GM19240 (cell line): ENCODE measurements around the gene MRPL55.

Experiments
- DNase-seq: peaks from one replicate; pipeline ENCODE4 v3.0.0; 2011; ENCODE audit warnings: low spot score; ENCODE audit not compliant: insufficient read length

Gene MRPL55

DNA sequence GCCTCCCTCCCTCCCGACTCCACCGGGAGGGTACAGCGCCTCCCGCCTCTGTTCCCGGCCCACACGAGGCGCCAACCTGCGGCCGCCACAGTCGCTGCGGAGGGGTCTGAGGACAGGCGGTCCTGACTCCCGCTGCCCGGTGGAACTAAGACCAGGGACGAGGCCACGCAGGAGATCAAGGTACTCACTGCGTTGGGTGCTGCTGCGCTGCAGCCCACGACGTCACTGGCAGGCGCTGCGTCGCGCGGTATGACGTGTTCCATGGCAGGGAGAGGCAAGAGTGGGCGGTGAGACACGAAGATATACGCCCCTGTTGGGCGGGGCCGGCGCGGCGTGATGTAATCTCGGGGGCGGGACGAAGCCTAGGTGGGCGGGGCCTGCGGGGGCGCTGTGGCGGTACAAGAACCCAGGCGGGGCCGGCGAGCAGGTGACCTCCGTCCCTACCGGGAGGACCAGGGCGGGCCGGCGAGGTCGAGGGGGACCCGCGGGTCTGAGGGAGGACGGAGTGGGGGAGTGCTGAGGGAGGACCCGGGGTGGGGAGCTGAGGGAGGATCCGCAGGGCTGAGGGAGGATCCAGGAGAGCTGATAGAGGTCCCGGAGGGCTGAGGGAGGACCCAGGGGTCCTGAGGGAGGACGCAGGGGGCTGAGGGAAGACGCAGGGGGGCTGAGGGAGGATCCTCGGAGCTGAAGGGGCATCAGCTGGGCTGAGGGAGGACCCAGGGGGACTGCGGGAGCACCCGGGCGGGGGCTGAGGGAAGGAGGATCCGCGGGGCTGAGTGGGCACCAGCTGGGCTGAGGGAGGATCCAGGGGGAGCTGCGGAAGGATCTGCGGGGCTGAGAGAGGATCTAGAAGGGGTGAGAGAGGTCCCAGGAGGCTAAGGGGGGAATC is at the start of gene MRPL55:
MRPL55 (minus strand) TSS at position 227 of the 889 bp plus-strand sequence. CDS start 1,039 bp downstream, outside the sequence.
- peak; percentile 81 for DNase-seq

DNA sequence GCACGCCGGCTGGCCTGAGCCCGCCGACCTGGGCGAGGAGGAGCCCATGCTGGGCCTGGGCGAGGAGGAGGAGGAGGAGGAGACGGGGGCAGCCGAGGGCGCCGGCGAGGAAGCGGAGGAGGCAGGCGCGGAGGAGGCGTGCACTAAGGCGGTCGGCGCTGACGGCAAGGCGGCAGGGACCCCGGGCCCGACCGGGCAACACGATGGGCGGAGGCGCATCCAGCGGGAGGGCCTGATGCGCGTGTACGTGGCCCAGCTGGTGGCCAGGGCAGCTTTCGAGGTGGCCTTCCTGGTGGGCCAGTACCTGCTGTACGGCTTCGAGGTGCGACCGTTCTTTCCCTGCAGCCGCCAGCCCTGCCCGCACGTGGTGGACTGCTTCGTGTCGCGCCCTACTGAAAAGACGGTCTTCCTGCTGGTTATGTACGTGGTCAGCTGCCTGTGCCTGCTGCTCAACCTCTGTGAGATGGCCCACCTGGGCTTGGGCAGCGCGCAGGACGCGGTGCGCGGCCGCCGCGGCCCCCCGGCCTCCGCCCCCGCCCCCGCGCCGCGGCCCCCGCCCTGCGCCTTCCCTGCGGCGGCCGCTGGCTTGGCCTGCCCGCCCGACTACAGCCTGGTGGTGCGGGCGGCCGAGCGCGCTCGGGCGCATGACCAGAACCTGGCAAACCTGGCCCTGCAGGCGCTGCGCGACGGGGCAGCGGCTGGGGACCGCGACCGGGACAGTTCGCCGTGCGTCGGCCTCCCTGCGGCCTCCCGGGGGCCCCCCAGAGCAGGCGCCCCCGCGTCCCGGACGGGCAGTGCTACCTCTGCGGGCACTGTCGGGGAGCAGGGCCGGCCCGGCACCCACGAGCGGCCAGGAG is 49.3 kb upstream of the MRPL55 start:
- no peak for DNase-seq

GRCh38 chr1:228157729-228158126 is 48.6 kb upstream of the MRPL55 start:
- no peak for DNase-seq

- DNase-seq, result no peak
Measured at GRCh38 chr1:228156941-228157728, 48.0 kb upstream of the MRPL55 start.

GRCh38 chr1:228156515-228156881 is 47.4 kb upstream of the MRPL55 start:
- no peak for DNase-seq

GRCh38 chr1:228155596-228156514 is 46.8 kb upstream of the MRPL55 start:
- no peak for DNase-seq

DNA sequence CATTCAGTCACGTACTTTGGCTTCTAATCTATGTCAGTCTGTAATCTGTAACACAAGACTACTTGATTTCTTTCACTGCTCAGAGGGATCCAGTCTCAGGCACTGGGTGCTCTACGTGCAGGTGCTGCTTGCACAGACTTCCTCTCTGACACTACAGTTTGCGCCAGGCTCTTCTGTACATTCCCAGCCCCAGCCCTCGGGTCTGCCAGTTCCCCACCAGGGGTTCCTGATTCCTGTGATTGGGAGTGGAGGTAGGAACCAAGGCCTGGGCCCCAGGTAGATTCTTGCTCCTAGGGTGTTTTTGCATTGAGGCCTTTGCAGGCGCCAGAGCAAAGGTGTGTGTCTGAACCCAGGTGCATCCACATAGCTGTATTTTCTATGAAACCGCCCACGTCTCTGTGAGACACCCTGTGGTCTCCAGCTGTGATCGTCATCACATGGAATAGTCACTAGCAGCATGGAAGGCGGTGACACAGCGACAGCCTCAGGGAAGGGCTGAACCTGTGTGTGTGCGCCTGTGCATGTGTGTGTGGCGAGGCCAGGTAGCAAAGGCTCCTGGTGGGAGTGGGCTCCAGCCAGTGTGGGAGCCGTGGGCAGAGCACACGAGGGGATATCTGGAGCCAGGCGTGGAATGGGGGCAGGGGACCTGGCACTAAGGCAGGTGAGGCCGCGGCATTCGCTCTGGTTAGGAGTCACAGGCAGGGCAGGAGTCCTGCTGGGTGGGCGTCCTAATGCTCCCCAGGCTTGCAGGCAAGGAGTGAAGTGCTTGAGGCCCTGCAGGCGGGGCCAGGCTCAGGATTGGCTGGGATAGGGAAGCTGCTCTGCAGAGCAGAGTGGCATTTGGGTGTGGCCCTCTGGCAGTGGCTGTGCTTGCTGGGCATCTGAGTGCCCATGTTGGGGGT is 45.8 kb upstream of the MRPL55 start:
- DNase-seq, result no peak

- DNase-seq, result no peak
Measured at GRCh38 chr1:228154021-228154669, 45.0 kb upstream of the MRPL55 start.

DNA sequence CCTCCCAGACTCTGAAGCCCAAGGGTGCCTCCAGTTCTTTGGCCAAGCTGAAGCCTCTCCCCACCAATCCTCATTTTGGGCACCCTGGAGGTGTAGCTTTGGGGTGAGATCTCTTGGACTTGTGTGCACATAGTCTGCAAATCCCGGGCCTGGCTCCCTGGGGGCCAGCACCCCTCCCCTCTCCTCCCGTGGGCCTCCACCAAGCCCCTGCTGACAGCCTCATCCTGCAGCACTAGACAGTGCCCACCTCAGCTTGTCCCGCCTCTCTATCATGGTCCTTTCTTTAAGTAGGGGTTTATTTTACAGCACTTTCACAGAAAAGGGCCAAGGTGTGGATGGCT is 43.8 kb upstream of the MRPL55 start:
- no peak for DNase-seq

DNA sequence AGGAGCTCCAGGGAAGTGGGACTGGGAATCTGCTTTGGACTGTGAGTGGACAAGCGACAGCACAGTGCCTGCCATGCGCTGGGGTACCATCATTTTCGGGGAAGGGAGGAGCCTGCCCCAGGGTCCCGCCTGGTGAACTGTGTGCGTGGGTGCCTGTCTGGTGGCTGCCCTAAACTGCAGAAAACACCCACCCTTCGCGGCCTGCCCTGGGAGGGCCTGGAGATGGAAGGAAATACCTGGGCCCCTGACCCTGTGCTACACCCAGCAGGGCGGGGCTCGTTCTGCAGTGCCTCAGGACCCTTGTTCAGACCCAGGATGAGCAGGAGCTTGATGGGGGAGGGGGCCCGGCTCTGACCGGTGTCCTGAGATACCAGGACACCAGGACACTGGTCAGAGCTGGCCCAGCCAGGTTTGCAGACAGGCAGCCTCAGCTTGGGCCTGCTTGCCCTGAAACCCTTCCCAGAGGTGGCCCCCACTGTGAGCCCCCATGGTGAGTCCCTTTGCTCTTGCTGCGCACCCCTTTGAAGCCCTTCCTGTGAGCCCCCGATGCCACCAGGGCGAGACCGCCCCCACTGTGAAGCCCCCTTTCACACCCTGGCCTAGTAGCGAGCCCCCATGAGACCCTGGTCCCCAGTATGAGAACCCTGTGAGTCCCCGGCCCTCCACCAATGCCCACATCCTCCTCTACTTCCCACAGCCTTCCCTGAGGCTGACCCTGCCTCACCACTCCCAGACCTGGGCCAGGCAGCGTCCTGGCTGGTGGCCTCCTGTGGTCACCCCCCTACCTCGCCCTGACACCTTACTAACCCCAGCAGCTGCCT is 43.2 kb upstream of the MRPL55 start:
- DNase-seq, result no peak

DNA sequence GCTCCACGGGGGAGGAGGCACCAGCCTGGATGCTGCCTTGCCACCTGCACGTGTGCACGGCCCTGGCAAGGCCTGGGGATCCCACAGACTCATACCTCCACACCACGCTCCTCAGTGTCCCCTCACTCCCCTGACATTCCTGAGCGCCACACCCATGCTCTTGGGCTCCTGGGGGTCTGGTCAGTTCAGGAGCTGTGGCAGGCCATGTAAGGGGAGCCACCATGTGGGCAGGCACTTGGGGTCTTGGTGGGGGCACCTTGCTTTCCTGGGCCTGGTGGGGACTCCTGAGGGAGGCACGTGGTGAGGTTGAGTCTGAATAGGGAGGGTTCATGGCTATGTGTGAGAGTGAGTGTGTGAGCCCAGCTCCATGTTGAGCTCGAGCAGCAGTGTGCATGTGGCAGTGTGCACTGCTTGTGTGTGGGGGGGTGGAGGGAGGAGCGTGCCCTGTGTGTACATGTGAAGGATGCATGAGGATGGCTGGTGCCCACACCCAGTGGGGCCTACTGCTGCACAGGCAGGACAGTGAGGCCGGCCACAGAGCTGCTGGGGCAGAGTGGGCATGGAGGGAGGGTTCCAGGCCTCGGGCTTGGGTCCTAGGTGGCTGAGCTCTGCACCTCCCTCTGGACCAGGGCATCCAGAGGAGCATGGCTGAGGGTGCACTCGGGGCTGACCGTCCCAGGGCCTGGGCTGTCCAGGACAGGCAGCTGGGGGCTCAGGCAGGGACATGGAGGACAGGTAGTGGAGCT is 42.3 kb upstream of the MRPL55 start:
- no peak for DNase-seq

DNA sequence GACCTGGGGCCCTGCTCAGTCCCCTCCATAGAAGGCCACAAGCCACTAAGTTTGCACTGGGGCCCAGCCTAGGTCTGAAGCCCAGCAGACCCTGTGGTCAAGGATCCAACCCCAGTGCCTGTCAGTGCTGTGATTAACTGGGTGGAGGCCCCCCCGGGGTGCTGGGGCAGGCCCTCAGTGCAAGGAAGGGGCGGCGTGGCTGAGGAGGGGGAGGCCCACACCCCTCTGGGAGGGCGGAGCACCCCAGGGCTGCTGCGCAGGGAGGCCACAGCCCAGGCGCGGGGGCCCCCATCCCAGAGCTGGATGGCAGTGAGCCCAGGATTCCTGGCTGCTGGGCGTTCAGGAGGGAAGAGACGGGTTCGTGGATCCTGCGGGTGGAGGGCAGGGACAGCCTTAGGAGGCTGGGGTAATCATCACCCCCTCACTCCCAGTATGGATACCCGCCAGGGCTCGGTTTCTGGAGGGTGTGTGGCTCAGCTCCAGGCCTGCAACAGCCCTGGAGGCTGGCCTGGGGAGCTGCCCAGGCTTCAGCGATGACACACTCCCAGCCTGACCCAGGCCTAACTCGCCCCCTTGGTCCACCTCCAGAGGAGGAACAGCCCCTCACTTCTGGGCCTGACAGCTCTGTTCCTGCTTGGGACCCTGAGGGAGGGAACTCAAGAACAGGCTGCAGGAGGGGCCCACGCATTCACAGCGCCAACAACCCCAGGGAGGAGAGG is 41.5 kb upstream of the MRPL55 start:
- no peak for DNase-seq

DNA sequence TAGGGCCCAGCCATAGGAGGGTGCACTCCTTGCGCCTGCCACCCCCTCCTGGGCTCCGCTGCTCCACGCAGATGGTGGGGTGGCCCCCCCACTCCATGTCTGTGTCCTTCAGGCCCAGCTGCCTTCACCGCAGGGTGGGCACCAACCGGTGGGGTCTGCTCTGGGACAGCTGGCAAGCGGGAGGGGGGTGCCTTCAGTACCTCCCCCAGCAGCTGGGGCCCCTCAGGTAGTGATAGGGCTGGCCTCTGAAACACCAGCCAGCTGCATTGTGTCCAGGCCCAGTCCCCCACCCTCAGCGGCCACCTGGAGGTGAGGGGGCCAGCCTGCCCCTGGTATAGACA is 41.0 kb upstream of the MRPL55 start:
- DNase-seq, result no peak

- no peak for DNase-seq
Measured at GRCh38 chr1:228149406-228150119, 40.5 kb upstream of the MRPL55 start, which contains the start of gene GJC2. Gene GJC2, plus strand, starts transcription at chr1:228149930. Its CDS starts 7,829 bp downstream, at chr1:228157759.

GRCh38 chr1:228148935-228149405 is 39.9 kb upstream of the MRPL55 start:
- DNase-seq, result no peak
